Measurements from ENCODE around the gene LRRC74A. TPM values are rescaled to one million over a fixed set of nuclear protein-coding genes. Genes with fewer than 3 reads are reported as not detected.

LRRC74A gene
- polyA plus RNA-seq, 1 experiment: not detected

DNA sequence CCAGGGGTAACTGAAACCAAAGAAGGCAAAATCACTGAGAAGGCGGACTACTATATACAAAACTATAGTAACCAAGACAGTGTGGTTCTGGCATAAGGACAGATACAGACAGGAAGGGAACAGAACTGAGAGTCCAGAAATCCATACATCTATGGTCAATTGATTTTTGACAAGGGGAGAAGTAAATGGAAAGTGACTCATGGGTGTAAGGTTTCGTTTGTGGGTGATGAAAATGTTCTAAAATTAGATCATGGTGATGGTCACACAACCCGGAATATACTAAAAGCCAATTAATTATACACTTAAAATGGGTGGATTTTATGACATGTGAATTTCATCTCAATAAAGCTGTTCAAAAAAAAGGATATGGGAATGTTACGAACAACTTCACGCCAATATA is 32.3 kb upstream of the LRRC74A start:
- ChIA-PET POLR2A (no interaction called here), CTCF (interaction anchor here (1.4 kb wide), 1 partner anchor 9 kb away, joined by 6 read pairs; no protein-coding TSS in a partner anchor)
- no peak overlapping the region for H3K4me3 ChIP-seq (ENCODE audit: low read depth, low read length)
- H3K27ac ChIP-seq (ENCODE audit: low read depth, low read length): no peak overlapping the region
- DNase-seq (ENCODE audit: low read depth, low spot score): no peak
- no peak for TF ChIP-seq CTCF (IDR thresholded peaks at IDR 0.05; ENCODE audit: low read depth, low read length)
- H3K9me3 ChIP-seq (ENCODE audit: control insufficient read depth, insufficient read depth, low read length): no peaks in the 10 kb centered on the region
- H3K27me3 ChIP-seq (ENCODE audit: control insufficient read depth, insufficient read depth, low read length): no peaks in the 10 kb centered on the region

- TF ChIP-seq CTCF (IDR thresholded peaks at IDR 0.05; ENCODE audit: low read depth, low read length): no peak
- DNase-seq (ENCODE audit: low read depth, low spot score): no peak
- POLR2A ChIA-PET: no interaction called here
- H3K27ac ChIP-seq (ENCODE audit: low read depth, low read length): no peak overlapping the region
- no peaks in the 10 kb centered on the region for H3K27me3 ChIP-seq (ENCODE audit: control insufficient read depth, insufficient read depth, low read length)
- no peak overlapping the region for H3K4me3 ChIP-seq (ENCODE audit: low read depth, low read length)
- H3K9me3 ChIP-seq (ENCODE audit: control insufficient read depth, insufficient read depth, low read length): no peaks in the 10 kb centered on the region
- CTCF ChIA-PET: interaction anchor here (1.5 to 2.9 kb wide), 2 partner anchors 96 to 343 kb away, joined by 3 to 12 read pairs; no protein-coding TSS in a partner anchor
Observed at GRCh38 chr14:76806446-76806845, 19.8 kb upstream of the LRRC74A start.

- no peak for DNase-seq (ENCODE audit: low read depth, low spot score)
- TF ChIP-seq CTCF (IDR thresholded peaks at IDR 0.05; ENCODE audit: low read depth, low read length): no peak
- H3K27me3 ChIP-seq (ENCODE audit: control insufficient read depth, insufficient read depth, low read length): no peaks in the 10 kb centered on the region
- H3K9me3 ChIP-seq (ENCODE audit: control insufficient read depth, insufficient read depth, low read length): no peaks in the 10 kb centered on the region; the same call in 1 of the 2 replicates
- ChIA-PET CTCF (interaction anchor here (2.9 kb wide), 1 partner anchor 98 kb away, joined by 12 read pairs; no protein-coding TSS in a partner anchor), POLR2A (no interaction called here)
- no peak overlapping the region for H3K4me3 ChIP-seq (ENCODE audit: low read depth, low read length)
- peak overlapping the region; percentile 4 for H3K27ac ChIP-seq (ENCODE audit: low read depth, low read length)
Observed at GRCh38 chr14:76808011-76808410, 18.2 kb upstream of the LRRC74A start.

DNA sequence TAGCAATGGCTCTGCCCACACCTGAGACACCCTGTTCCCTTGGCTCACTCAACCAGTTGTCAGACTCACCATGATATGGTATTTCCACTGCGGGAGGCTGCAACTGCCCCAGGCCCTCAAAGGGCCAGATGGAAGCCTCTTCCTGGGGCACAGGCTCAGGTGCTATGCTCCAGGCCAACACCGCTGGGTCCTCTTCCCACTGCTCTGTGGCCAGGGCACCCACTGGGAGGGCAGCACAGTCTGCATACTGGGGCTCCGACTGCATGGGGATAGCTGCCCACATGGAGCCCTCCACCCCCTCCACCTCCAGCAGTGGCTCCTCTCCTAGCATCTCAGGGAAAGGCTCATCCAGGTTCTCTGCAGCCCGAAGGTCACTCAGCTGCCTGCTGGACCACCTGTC is 17.2 kb upstream of the LRRC74A start:
- H3K4me3 ChIP-seq (ENCODE audit: low read depth, low read length): no peak overlapping the region
- TF ChIP-seq CTCF (IDR thresholded peaks at IDR 0.05; ENCODE audit: low read depth, low read length): no peak
- H3K27me3 ChIP-seq (ENCODE audit: control insufficient read depth, insufficient read depth, low read length): no peaks in the 10 kb centered on the region
- no peaks in the 10 kb centered on the region; the same call in 1 of the 2 replicates for H3K9me3 ChIP-seq (ENCODE audit: control insufficient read depth, insufficient read depth, low read length)
- no peak overlapping the region for H3K27ac ChIP-seq (ENCODE audit: low read depth, low read length)
- no peak for DNase-seq (ENCODE audit: low read depth, low spot score)
- ChIA-PET CTCF (interaction anchor here (1.0 to 4.5 kb wide), 2 partner anchors 24 to 98 kb away, joined by 4 to 51 read pairs; no protein-coding TSS in a partner anchor), POLR2A (no interaction called here)

DNA sequence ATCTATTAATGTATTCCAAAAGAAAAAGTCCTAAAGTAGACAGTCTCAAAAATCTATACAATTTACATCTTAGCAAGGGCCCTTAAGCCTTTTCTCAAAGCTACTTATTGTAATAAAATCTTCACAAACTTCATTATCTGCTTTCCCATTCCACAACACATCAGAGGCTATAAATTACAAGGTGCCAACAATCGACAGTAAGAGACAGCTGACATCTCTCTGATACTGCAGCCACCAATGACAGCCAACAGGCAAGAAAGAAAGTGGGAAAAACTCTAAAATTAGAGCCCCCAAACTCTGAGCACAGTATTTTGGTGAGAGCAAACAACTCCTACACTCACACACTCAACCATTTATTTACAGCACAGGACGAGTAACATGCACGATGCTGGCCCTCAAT is 15.7 kb upstream of the LRRC74A start:
- TF ChIP-seq CTCF (IDR thresholded peaks at IDR 0.05; ENCODE audit: low read depth, low read length): no peak
- no peak overlapping the region for H3K27ac ChIP-seq (ENCODE audit: low read depth, low read length)
- no peak for DNase-seq (ENCODE audit: low read depth, low spot score)
- no peaks in the 10 kb centered on the region; the same call in 1 of the 2 replicates for H3K9me3 ChIP-seq (ENCODE audit: control insufficient read depth, insufficient read depth, low read length)
- POLR2A ChIA-PET: interaction anchor here (0.6 to 1.2 kb wide), 3 partner anchors 34 to 267 kb away, joined by 4 to 10 read pairs (median 4); no protein-coding TSS in a partner anchor
- no peaks in the 10 kb centered on the region for H3K27me3 ChIP-seq (ENCODE audit: control insufficient read depth, insufficient read depth, low read length)
- CTCF ChIA-PET: interaction anchor here (0.8 to 4.5 kb wide), 7 partner anchors 9 to 103 kb away, joined by 3 to 51 read pairs (median 10); no protein-coding TSS in a partner anchor
- no peak overlapping the region for H3K4me3 ChIP-seq (ENCODE audit: low read depth, low read length)

All from AG04450 (cell line).